T-helper 2 cell (primary cell): ENCODE results near the gene SAMSN1.
A peak's percentile ranks its signal among the peaks of the same experiment; 100 is the strongest.

ENCODE experiments used
- DNase-seq, 5 experiments: peaks; one replicate each; pipeline versions ENCODE4 v3.0.0 to v3.0.0-alpha.2; 2012 to 2022

SAMSN1 gene

DNA sequence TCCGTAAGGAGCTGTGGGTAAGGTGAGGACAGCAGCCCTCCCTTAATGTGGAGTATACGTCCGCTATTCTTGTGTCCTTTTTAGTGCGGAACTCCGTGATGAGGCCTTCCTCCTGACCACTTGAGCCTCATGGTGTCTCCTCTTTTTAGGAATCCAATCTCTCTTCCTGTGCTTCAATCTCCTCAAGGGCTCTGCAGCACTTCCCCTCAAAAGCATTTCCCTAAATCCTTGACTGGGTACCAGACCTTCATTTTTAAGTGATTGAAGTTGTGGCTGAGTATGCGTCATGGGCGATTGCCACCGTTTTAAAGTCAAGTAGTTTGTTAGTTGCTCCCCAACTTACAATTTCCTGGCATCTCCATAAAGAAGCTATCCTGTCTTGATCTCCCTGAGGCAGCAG is 62.8 kb downstream of the SAMSN1 start:
- no peak for DNase-seq

DNA sequence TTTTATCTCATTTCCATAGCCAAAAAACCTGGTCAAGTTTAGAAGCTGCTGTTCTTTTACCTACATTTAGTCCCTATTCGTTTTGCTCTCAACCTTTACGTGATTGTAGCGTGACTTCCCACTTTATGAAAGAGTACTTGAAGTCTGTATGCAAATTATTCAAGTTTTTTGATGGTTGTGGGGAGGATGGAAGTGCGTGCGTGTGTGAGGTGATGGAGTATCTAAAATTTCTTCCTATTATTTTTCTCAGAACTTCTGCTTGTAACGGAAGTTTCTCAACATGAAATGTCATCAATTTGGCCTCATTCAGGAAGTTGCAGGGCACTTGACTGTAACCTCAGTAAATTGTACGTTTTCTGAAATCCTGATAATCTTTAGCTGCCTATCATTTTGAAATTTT is 64.0 kb downstream of the SAMSN1 start:
- peak in 2 of 5 experiments; percentile 18 to 80 for DNase-seq

DNA sequence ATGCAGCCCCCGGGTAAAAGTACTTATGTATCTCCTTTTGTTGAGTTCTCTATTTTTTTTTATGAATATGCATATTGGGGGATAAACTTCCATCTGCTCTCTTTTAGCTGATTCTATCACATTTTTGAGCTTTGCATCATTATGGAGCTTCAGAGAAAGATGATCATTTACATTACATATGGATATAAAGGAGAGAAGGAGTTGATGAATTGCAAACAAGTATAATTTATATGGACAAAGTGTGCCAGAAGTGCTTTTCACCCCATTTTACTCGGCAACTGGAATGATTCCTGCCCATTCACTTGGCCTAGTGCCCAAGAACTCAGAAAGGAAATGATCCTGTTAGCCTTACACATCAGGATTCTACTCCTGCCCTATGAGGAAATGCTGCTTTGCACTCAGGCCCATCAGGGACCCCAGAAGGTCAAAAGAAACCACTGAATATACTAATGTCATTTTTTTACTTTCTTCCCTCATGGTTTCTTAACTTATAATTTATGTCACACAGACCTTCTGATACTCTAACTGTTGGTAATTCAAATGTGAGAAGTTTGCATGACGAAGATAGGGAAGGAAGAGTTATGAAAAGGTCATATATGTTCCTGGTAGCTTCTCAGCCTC is 65.6 kb downstream of the SAMSN1 start:
- no peak for DNase-seq

DNA sequence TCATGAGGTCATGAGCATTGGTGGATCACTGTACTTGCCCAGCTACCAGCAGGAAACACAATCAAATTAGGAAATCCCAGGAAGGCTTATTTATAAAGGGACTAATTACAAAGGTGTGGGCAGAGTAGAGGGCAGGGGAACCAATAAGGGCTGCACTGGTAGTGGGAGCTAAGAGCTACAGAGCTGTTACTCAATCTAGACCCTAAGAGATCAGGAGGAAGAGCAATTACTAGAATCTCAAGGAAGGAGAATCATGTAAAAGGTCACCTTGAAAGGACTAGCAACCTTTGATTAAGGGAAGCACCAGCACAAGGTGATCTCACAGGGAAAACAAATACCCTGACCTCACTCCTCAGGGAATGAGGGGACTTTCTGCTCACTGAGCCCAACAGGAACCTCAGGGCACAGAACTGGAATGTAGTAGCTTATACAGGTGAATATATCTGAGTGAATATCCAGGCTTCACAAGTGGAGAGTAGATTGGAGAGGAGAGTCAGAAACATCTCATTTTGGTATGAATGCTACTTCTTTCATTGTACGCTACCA is 66.8 kb downstream of the SAMSN1 start:
- no peak for DNase-seq

DNA sequence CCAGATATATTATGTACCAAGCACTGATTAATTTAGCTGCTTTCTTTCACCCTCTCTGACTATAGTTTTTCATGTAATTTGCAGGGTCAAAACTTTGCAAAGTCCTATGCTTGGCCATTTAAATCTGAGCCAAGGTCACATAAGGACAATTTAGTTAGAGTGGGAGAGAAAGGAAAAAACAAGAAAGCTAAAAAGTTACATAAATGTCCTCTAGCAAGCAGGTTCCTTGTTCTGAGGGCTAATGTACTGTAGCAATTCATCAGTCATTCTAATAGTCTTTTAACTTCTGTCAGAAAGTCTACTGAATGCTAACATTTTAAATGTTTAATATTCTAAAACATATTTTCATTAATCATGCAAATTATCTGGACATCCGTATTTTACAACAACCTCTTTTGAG is 68.3 kb downstream of the SAMSN1 start:
- no peak for DNase-seq

DNA sequence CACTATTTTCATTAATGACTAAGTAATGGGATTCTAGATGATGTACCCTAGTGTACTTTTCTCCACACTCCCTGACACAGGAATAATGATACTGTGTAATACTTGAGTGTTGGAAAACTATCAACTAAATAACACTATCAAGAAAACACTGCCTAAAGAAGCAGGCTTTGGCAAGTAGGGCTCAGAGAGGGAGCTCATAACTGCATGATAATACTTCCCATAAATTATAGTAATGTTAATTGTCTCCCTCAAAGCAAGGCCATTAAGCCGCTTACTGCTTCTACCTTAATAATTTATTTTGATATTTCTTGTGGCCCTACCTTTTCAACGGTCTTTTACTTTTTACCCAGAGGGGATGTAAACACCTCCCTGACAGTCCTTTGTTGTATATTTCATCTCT is 69.0 kb downstream of the SAMSN1 start:
- DNase-seq, result no peak

DNA sequence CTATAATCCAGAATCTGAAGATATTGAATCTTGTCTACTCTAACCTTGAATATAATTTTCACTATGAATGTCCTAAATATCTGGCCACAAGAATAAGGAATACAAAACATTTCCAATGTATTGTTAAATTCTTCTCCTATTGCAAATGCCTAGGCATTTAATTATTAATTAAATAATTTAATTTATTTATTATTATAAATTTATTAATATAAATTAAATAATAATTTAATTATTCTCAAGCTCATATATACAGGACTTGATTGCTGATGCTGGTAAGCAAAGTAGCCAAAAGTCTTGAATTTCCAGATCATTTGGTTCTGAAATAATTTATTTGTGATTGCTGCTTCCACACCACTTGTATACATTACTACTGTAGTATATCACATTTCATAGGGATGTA is 71.1 kb downstream of the SAMSN1 start:
- DNase-seq, result no peak

DNA sequence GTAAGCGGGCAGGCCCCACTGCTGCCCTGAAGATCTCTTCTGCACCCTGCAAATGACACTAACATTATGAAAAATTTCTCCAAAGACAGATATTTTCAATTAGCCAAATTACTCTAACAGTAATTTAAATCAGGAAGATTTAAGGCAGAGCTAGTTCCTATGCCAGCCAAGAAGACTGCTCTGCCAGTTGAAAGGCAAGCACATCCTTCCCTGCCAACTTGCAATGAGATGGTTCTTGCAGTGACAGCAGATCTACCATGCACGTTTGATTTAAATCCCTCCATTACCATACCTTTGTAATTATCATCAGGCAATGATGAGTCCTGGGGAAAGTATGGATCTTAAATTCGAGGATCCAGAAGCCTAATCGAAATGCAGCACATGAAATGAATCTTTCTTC is 76.5 kb downstream of the SAMSN1 start:
- no peak for DNase-seq

DNA sequence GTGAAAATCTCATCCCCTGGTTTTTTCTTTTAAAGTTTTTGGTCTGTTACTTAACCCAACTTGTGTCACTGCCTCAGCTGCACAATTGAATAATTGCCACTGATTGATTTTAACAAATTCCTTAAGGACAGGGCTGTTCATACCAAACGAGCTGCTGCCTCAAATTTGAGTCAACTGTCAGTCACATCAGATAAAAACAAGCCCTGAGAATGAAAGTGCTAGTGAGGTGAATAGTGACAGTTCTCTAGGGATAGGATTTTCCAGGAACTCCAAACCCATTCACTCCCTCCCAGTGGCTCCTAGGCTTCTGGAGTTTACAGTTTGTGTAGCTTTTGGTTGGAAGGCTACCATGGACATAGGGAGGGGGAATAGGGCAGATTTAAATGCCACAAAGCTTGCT is 79.4 kb downstream of the SAMSN1 start:
- DNase-seq, result no peak

DNA sequence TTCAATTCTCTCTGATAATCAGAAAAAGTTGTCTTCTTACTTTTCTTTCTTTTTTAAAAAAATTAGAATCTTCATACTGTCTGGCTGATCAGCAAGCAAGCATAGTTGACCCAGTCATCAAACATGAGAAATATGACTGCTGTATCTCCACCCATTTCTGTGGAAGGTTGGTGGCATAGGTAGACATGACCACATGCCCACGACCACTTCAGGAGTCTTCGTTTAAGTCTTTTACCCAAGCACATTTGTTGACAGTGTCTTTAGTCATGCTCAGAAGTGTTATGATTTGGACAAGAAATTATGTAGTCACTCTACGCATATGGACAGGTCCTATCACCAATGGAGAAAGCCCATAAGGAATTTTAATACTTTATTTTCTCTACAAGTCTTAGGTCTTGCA is 88.4 kb downstream of the SAMSN1 start:
- peak in 1 of 5 experiments; percentile 19 for DNase-seq

DNA sequence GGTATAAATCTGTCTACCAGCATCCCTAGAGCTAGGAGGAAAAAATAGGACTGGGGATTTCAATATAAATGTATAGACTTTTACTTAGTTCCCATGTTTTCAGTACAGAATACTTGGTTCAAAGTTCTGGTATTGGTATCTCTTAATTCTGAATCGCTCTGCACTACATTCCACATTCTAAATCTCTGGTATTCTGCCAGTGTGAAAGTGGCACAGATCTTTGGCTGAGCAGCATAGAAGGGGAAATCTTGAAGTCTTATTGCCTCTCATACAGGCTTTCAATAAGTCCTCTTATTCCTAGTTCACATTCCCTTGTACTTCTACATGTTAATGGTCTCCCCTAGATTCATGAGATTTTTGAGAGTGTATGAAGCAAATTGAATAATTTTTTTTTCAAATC is 89.2 kb downstream of the SAMSN1 start:
- no peak for DNase-seq

DNA sequence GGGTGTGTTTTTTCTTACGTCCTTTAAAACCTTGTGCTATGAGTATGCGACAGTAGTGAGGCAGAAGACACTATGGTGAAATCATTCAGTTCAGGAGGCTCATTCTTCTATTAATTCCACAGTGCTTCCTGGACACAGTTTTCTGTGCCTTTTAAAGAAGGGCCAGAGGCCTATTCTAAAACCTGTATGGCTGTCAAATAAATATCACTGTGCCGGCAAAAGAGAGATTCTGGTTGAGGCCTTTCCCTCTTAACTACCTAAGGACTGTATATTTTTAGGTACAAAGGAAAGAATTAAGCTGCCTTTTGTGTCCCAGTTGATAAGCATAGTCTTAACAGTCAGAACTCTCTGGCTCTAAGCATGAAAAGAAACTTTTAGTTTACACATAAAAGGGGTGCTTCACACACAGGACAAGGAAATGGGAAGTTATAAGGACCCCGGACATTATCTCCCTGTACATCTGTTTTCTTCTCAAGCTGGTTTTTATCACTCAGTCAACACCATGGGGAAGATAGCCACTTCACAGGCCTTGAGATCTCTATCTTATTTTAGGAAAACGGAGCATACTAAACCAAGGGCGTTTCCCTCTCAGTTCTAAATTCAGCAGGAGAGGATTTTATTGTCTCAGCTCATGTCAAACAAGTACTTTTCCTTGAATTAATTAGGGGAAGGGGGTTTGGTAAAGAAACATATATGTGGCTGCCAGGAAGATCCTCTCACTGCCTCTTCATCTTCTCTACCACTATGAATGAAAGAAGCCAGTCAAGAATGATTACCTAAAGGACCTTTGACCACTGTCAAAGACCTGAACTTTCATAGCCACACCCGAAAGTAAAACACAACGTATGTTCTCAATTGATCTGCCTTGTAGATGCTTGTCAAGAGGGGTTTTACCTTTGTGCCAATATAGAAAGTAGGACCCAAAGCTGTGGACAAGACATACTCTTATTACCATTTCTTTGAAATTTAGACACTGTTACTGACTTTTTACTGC is 91.8 kb downstream of the SAMSN1 start:
- DNase-seq, result no peak

DNA sequence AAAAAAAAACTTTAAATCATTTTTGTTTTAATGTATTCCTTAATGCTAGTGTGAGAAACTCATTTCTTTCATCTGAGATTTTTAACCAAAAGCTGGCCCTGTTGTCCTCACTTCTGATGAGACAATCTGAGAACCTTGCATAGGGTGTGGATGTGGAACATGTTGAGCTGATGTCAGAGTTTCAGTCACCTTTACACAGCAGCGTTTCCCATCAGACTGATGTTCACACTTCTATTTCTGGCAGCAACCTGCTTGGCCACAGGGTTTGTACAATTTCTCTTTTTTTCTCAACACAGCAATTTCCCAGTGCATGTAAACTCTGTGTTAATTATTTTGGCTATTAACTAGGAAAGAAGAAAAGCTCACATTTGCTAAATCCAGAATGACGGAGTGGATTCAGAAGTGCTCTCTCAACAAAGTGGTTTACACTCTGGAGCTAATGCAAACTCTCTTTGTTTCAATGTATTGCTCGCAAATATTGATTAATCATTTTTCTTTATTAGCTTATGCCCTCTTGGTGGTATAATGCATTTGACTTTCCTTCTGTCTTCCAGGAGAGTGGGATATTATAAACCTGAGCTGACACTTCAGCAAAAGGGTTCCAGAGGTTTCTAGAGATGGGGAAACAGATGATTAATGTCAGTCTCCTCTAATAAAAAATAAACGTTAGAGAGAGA is 92.6 kb downstream of the SAMSN1 start:
- DNase-seq, result peak in 1 of 5 experiments; percentile 53

DNA sequence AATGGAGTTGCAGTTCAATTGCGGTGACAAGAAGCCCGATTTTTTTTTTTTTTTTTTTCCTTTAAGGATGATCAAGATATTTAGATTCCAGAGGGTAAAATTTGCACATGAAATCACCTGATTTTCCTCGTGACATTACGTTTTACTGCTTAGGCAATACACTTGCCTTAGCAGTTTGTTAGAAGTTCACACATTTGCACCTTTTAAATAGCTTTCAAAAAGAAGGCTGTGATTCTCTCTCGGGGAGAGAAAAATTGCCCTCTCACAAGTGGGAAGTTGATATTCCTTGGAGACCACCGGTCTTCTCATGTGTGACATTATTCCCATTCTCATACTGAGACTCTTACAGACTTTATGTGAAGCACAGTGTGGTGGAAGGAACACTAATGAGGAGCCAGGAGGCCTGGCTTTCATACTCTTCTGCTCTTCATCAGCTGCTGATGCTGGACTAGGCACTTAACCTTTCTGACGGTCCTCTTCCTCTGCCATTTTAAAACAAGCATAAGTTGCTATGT is 93.3 kb downstream of the SAMSN1 start:
- DNase-seq, result no peak

DNA sequence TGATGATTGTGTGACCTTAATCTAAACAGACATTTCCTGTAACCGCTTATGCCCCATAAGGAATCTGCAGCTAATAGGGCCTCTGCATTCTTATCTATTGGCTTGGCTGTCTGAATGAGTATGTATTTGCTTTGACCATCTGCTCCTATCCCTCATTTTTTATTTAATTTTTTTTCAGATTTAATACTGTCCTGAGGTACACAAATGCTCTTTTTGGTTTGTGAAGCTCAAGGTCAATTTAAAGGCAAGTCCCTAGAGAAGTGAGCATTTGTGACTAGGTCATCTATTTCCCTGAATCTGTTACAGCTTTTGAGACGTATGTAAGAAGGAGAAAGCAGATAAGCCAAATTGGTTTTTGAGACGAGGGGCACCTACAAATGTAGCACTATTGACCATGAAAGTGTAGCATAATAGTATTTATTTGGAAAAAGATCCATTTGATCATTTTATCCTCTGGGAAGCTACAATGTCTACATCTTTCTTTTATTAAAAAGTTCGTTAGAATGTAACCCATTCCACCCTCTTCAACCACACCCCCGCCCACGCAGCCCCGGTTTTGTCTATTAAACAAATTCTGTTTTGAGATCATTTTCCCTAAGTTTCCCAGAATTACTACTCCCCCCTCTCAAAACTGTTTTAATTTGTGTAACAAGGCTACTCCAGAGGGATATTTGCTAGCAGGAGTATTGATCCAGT is 93.9 kb downstream of the SAMSN1 start:
- no peak for DNase-seq

DNA sequence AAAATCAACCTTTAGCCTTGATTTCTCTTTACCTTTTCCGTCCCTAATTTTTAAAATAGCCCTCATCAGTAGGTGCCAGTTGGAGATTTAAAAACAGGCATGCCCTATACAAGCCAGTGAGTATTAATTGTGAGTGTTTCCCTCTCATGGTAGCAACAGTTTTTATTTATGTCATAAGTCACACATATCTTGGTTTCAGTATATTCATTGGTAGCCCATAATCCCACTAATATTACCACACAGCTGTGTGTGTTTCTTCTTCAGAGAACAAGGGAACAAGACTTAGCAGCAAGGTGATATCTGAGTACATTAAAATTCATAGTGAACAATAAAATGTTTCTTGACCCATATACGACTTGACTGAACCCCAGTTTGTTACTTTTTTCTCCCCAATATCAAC is 94.6 kb downstream of the SAMSN1 start:
- no peak for DNase-seq

DNA sequence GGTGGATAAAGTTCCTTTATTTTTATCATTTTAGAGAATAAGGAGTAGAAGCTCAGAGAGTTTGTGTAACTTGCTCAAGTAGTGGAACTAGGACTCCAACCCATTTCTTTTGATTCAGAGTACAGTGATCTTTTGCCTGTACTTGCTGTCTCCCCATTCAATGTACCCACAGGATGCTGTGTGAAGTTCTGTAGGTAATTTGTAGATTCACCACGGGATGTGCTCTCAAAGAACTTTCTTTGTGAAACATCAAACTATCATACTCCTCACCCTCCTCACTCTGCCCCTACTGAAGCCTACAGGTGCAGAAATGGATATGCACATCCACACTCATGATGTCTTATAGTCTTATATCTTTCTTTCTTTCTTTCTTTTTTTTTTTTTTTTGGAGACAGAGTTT is 97.3 kb downstream of the SAMSN1 start:
- DNase-seq, result peak in 1 of 5 experiments; percentile 7

DNA sequence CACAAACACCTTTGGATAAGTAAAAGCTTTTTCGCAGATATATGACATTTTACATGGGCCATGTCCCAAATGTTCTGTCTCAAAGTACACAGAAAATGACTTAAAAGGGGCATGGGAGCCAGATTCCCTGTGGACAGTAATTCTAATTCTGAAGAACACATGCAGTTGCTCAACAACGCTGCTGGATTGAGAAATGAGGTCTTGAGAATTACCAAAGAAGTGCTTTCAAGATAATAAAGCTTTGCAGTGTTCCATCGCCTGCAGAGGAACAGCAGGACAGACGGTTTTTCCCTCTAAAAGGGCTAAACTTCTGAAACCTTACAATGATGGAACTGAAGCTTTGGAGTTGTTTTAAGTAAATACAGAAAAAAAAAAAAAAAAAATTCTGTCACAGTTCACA is 107.9 kb downstream of the SAMSN1 start:
- no peak for DNase-seq

DNA sequence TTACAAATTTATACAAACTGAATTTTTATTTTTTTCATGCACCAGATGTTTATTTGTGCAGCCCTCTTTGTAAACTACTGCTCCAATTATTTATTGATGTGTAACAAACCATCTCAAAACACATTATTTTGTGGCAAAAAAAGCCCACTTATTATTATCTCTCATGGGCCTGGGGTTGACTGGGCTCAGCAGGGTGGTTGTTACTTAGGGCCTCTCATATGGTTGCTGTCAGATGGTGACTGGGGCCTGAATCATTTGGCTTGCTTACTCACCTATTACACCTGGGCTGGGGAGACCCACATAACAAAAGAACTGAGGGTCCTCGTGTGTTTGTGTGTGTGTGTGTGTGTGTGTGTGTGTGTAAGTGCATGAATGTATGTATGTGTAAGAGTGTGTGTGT is 110.7 kb downstream of the SAMSN1 start:
- no peak for DNase-seq
